ENCODE data around the gene TPP1.

TPP1 gene

GRCh38 chr11:6610591-6610990, 8.6 kb downstream of the TPP1 start:
- peak; percentile 39 for DNase-seq

DNA sequence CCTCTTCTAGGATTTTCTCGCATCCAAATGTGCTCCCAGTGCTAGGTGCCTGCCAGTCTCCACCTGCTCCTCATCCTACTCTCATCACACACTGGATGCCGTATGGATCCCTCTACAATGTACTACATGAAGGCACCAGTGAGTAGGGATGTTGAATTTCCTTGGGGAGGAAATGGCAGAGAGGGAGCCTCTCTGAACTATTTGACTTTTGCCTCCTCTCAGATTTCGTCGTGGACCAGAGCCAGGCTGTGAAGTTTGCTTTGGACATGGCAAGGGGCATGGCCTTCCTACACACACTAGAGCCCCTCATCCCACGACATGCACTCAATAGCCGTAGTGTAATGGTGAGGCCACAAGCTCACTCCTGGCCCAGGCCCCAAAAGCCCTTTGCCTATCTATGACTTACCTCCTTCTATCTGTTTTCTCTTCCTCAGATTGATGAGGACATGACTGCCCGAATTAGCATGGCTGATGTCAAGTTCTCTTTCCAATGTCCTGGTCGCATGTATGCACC, 9.7 kb downstream of the TPP1 start:
- DNase-seq: peak; percentile 21

- peak; percentile 32 for DNase-seq
Observed at GRCh38 chr11:6608726-6609501, 10.3 kb downstream of the TPP1 start.

- peak; percentile 32 for DNase-seq
Observed at GRCh38 chr11:6608011-6608410, 11.2 kb downstream of the TPP1 start.

DNA sequence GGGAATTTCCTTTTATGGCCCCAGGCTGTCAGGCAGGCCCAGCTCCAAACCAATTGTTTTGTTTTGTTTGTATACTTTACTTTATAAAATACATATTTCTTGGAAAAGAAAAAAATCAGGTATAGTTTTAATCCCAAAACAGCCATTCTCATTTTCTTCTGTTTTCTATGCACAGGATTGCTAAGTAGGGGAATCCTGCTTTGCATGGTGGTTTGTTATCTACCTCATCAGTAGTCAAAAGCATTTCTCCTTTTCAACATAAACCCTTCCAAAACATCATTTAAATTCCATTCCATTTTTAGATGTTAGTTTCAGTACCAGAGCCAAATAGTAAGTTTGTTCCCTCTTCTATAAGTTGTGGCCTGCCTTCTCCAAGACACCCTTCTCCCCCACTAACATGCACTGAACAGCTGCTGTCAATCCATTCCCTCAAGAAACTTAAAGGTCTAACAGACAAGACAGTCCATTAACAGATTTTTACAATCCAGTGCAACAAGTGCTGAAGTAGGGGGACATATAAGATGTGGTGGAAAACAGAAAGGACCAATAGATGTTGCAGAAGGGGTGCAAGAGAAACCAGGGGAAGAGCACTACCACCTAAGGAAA, 11.9 kb downstream of the TPP1 start:
- peak; percentile 38 for DNase-seq

GRCh38 chr11:6606471-6607189, 12.6 kb downstream of the TPP1 start:
- peak; percentile 98 for DNase-seq

DNA sequence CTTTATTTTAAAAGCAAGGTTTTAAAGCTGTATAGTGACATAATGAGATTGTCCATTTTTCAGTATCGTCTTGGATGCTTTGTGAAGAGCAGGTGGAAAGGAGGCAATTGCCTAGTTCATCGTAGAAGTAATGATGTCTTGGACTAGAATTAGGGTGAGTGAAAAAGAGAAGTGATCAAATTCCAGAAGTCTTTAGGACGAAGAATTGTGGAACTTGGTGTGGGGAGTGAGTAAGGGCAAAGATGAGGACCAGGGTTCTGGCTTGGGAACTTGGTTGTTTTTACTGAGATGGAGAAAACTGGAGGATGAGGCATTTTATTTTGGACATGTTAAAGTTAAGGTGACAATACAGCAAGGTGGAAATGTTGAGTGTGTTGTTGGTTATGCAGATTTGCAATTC, 14.4 kb downstream of the TPP1 start:
- peak; percentile 17 for DNase-seq

GRCh38 chr11:6604081-6604626, 15.1 kb downstream of the TPP1 start:
- peak; percentile 82 for DNase-seq

- peak; percentile 95 for DNase-seq
Observed at GRCh38 chr11:6603287-6604080, 15.7 kb downstream of the TPP1 start, which contains the start of the genes ILK and RRP8. ILK (plus strand) TSS chr11:6603774; CDS start chr11:6604272, 498 bp downstream. RRP8 (minus strand) TSS chr11:6603616; CDS start chr11:6603502, 114 bp downstream.

DNA sequence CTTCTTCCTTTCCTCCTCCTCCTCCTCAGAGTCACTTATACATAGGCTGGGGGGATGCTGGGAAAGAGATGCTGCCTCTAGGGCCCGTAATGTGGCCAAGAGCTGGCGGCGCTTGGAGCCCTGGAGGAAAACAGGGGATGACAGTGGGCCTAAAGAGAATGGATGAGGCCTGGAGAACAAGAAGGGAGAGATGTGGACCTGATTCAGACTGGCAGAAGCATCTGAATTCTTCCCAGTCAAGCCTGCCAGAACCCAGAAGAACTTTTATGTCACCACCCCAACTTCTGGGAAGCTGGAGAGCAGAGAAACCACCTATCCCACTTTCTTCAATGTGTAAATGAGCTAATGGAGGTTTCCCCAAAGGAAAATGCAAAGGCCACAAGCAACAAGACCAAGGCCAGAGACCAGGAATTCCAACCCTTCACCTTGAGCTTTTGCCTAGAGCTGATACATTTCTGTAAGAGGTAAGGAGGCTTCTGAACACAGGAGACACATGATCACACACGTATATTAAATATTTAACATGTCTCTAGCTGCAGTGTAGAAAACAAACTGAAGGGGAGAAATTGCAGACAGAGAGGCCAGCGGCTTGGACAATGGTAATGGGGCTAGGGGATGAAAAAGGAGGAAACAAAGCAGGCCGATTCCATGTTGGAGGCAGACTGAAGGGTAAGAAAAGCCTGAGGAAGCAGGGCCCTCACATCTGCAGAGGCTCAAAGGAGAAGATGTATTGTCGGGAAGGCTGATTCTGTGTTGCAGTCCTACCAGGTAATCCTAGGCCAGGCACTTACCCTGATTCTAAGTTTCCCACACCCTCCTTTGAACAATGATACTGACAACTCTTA, 16.9 kb downstream of the TPP1 start:
- peak; percentile 32 for DNase-seq

DNA sequence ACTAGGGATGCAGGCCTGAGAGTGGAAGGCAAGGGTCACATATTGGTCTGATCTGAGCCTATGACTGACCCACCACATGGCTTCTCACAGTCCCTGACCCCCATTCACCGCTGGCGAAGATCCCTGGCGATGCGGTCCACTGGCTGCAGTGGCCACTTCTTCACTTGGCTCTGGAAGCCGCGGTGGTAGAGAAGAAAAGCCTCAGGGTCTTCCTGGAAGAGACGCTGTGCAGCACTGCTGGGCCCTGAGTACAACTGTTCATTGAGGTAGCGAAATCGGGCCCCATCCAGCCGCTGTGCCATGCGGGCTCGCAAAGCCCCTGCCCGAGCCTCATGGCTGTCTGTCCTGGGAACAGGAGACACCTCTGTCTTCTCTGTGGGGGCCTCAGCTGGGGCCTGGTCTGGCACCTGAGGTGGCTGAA, 18.2 kb downstream of the TPP1 start:
- DNase-seq: peak; percentile 27

DNA sequence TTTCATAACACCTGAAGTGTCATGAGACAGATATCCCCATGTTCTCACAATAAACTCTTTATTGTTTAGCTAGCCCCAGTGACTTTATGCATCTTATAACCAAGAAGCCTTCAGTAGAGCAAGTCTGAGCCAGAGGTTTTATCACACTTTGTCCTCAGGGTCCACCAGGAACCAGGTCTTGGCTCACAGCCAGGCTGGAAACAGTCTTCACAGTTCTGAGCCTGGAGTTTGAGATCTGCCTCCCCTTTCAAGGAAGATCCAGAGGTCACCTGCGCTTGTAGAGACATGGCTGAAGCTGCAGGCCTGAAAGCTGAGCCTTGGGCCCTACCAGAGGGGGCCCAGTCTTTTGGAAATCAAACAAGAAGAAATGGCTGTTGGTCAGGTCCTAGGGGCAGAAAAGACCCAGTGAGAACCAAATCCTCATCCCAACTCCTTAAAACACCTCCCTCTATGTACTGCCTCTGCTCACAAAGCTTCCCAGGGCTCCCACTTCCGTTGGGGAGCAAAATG, 19.3 kb downstream of the TPP1 start:
- peak; percentile 6 for DNase-seq

DNA sequence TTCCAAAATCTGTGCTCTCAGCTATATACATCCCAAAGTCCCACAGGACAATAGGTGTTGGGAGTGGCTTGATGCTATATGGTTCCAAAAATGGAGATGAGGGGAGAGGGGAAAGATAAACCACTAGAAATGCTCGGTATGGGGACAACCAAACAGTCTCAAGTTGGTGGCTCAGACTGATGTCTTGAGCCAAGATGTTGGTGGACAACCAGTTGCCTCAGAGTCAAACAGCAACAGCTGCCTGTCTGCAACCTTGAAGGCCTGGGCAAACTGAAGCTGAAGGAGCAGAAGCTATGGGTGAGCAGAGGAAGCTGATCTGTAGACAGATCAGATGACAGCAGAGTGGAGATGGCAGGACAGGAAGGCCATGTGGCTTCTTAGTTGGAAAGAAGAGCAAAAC, 19.8 kb downstream of the TPP1 start:
- no peak for DNase-seq

DNA sequence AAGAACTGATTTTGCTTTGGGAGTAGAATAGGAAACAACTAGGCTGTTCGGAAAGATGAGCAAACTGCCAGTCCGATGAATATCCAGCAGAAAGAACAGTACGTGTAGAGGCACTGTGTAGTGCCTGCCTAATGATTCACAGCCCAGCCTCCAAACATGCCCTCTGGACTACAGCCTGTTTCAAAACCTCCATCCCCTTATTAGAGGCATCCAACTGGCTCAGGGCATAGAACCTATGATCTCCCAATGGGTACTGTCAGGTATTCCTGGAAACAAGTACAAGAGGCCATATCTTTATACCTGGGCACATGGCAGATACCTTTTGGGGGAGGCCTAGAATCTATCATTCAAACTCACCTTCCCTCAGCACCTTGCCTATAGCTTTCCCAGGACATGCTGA, 20.7 kb downstream of the TPP1 start:
- no peak for DNase-seq

GRCh38 chr11:6596239-6596877, 22.9 kb downstream of the TPP1 start:
- DNase-seq: no peak

DNA sequence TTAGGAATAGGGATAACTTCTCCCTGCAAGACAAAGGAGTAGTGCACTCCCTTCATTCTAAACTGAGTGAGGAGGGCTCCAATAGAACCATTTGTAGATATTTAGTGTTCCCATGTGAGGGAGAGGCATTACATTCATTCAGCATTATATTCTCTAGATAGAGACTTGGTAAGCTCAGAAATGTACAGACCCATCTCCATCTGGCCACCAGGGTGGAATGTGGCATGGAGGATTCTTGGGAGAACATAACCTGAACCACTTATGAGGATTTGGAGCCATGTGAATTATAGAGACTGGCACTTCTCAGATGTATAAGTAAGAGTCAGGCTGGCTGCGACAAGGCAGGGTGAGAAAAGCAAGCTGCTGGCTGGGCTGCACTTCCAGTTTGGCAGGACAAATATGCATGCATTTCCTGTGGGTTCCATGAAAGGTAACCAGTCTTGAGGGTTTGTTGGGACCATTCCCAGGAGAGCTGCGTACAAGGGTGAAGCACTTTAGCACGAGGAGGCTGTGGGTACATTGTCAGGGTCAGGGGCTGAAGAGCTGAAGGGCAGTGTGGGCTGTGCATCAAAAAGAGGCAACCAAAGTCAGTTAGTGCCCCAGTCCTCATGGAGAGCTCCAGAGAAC, 25.0 kb downstream of the TPP1 start:
- DNase-seq: no peak

GRCh38 chr11:6588018-6588417, 31.2 kb downstream of the TPP1 start:
- DNase-seq: no peak

- DNase-seq: no peak
Observed at GRCh38 chr11:6587360-6587953, 31.8 kb downstream of the TPP1 start.
